G401 (cell line): Measurements from ENCODE around the gene ROBO2. TPM values are rescaled to one million over a fixed set of nuclear protein-coding genes. Genes with fewer than 3 reads are reported as not detected.

Source experiments
- DNase-seq: peaks from one replicate; pipeline ENCODE4 v3.0.0-alpha.2; 2015; ENCODE audit warnings: low spot score
- in situ Hi-C: cut with HindIII; loops from 2 replicates; pipeline ENCODE4 v1.10.0; 2016; ENCODE audit warnings: low sequenced_read_pairs, mixed read lengths
- total RNA-seq: library from RNA; depleted of rRNA; stranded (reverse); fragments of >200 nt; shearing (Covaris generic); gene quantifications from 2 replicates; pipeline ENCODE4 v1.2.3, GENCODE V29; 2014

Gene ROBO2
- total RNA-seq, 1 experiment from 2014 or later: not detected

- no peak for DNase-seq
- in situ Hi-C loops: no loop called here
Measured at GRCh38 chr3:77096145-77096544, 56.2 kb downstream of the ROBO2 start.

- in situ Hi-C loops: no loop called here
- DNase-seq: no peak
Measured at GRCh38 chr3:77096966-77097890, 57.3 kb downstream of the ROBO2 start.

GRCh38 chr3:77102951-77103769, 63.3 kb downstream of the ROBO2 start:
- DNase-seq: no peak
- in situ Hi-C loops: no loop called here

GRCh38 chr3:77122652-77123051, 82.8 kb downstream of the ROBO2 start:
- in situ Hi-C loops: no loop called here
- no peak for DNase-seq

GRCh38 chr3:77125966-77126365, 86.1 kb downstream of the ROBO2 start:
- in situ Hi-C loops: no loop called here

GRCh38 chr3:77134769-77135168, 94.9 kb downstream of the ROBO2 start:
- in situ Hi-C loops: no loop called here
- DNase-seq: no peak

More at GRCh38 chr3:77125966-77126365, 86.1 kb downstream of the ROBO2 start:
- DNase-seq: no peak

- no peak for DNase-seq
- in situ Hi-C loops: no loop called here
Measured at GRCh38 chr3:77137559-77137958, 97.7 kb downstream of the ROBO2 start.

- in situ Hi-C loops: no loop called here
- DNase-seq: no peak
Measured at GRCh38 chr3:77139624-77140023, 99.7 kb downstream of the ROBO2 start.

- no peak for DNase-seq
- in situ Hi-C loops: no loop called here
Measured at GRCh38 chr3:77141423-77141822, 101.5 kb downstream of the ROBO2 start.

- in situ Hi-C loops: no loop called here
- DNase-seq: no peak
Measured at GRCh38 chr3:77142578-77142977, 102.7 kb downstream of the ROBO2 start.

- in situ Hi-C loops: no loop called here
- peak; percentile 18 for DNase-seq
Measured at GRCh38 chr3:77146004-77146403, 106.1 kb downstream of the ROBO2 start.

- DNase-seq: peak; percentile 49
- in situ Hi-C loops: no loop called here
Measured at GRCh38 chr3:77147836-77148578, 108.1 kb downstream of the ROBO2 start.

GRCh38 chr3:77149382-77149781, 109.5 kb downstream of the ROBO2 start:
- DNase-seq: peak; percentile 53
- in situ Hi-C loops: no loop called here

GRCh38 chr3:77150028-77150427, 110.1 kb downstream of the ROBO2 start:
- in situ Hi-C loops: no loop called here
- DNase-seq: peak; percentile 47

GRCh38 chr3:77150759-77151158, 110.9 kb downstream of the ROBO2 start:
- DNase-seq: no peak
- in situ Hi-C loops: no loop called here

- DNase-seq: no peak
- in situ Hi-C loops: no loop called here
Measured at GRCh38 chr3:77158730-77159581, 119.1 kb downstream of the ROBO2 start.

- DNase-seq: no peak
- in situ Hi-C loops: no loop called here
Measured at GRCh38 chr3:77160931-77161497, 121.1 kb downstream of the ROBO2 start.

GRCh38 chr3:77169823-77170222, 129.9 kb downstream of the ROBO2 start:
- DNase-seq: peak; percentile 76
- in situ Hi-C loops: no loop called here
